NCI-H146 (cell line): ENCODE measurements around the gene NECTIN1.
A peak's percentile ranks its signal among the peaks of the same experiment; 100 is the strongest.

Experiments used
- DNase-seq: peaks from one replicate; lab custom pipeline; 2025; lab: John Stamatoyannopoulos, UW

Gene NECTIN1

DNA sequence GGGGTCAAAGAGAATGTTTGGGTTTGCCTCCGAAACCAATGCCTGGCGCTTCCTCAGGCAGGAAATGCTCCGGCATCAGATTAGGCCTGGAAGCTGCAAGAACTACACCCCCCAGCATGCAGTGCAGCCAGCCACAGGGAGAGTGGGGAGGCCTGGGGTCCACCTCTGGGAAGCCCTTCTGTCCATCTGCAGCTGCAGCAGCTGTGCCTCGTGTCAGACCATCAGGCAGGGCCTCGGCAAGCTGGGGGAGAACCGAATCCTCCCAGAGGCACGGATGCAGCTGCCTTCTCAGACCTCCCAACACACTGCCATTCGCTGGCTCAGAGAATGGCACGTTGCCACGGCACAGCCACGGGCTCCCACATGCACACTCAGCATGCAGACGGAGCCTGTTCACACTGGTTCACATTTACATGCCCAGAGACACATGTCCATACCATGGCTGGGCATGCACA is 57.4 kb downstream of the NECTIN1 start:
- DNase-seq = no peak

DNA sequence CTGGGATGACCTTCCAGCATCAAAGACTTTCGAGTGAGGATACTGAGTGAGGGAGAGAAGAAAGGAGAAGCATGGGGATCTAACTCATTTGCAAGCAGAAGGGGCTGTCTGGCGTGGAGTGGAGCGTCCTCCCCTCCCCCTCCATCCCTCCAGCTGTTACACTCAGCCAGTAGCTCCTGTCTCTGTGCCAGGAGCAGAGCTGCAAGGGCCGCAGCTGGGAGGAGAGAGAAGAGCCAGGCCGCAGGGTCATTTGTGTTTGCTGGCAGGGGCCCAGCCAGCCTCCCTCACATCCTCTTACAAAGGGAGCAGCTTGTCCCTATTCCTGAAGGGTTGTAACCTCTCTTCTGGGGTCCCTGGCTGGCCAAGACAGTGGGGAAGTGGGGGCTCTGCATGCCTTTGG is 57.9 kb downstream of the NECTIN1 start:
- no peak for DNase-seq

DNA sequence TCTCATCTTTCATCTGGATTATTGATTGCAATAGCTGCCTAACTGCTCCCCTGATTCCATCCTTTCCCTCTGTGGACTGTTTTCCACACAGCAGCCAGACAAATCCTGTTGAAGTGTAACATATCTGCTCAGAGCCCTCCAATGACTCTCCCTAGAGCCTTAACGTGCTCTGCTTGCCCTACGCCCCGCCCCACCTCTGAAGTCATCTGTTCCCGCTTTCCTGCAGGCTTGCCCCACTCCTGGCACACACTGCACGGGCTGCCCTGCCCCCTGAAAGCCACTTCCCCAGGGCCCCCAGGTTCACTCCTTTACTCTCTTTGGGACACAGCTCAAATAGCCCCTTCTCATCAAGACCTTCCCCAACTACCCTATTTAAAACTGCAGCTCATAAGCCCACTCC is 59.5 kb downstream of the NECTIN1 start:
- no peak for DNase-seq

DNA sequence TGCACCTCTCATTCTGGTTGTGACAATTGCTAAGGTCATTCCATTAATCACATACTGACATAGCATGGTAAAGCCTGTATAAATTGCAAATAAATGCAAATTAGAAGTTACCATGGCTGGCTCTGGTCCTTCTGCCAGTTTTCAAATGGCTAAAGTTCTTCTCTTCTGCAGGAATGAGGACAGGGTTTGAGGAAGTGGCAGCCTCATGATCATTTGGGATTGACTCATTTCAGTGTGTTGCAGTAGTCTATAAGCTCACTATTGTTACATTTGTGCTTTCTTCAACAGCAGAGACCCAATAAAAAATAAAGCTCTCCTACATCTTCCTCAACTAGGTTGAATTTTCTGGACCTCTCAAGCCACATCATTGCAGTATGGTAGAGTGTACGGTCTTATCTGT is 60.3 kb downstream of the NECTIN1 start:
- no peak for DNase-seq

DNA sequence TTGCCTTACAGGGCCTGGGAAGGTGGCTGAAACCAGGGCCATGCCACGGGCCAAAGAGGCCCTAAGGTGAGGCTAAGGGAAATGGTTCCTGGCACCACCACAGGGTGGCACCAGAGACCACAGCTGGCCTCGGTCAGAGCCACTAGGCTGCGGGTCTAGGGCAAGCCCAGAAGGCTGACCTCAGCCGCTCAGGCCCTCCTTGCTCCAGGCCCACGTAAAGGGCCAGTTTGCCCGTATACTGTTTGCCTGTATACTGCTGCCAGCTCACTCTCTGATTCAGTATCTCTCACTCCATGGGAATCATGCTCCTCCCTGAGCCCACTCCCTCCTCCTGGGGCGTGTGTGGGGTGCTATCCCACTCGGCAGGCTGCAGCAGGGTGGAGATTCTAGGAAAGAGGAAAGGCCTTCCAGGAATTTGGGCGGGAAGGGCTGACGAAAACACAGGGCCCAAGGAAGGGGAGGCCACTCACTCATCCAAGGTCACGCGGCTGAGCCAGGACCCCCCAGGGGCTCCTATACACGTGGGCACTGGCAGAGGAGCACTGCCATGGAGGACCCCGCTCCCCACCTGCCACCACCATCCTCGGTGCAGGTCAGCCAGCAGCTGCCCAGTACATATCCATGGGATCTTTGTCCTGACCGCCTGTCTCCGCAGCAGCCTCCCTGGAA is 62.4 kb downstream of the NECTIN1 start:
- peak; percentile 64 for DNase-seq

DNA sequence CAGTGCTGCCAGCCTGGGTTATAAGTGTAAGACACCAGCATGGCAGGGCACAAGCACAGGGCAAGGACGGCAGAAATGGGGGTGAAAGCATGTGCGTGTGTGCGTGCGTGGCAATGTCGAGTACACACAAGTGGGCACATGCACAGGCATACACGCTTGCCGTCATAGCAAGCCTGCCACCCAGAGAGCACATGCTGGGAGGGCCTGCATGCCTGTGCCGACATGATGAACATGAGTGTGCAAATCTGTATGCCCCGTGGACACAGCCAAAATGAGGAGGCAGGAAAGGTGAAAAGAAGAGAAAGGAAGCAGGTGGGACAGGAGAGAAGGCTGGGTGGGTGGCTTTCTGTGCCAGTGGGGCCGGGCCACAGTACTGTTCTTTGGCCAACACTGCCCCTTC is 62.9 kb downstream of the NECTIN1 start:
- no peak for DNase-seq

DNA sequence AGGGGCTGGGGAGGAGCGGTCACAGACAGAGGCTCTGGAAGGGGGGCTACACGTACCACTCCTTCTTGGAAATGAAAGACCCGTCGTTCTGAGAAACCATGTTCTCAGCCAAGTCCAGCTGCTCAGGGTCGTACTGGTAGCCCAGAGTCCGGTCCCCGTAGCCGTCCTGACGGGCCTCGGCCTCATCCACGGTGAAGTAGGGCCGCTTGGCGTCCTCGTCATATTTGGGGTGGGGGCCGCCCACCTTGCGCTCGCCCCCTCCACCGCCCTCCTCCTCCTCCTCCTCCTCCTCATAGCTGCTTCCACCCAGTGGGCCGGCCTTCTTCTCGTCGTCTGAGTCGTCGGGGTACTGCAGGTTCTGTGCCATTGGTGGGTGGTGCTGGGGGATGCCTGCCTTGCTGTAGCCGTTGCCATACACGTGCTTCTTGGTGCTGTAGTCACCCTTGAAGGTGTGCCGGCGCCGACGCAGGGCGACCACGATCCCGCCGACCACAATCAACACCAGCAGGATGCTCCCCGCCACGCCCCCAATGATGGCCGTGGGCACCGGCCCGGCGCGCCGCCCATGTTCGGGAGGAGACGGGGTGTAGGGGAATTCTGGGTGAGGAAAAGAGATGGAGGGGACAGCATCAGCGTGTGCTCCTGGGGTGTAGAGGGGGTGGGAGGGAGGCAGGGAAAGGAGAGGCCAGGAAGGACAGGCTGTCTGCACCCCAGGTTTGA is 64.1 kb downstream of the NECTIN1 start:
- no peak for DNase-seq

DNA sequence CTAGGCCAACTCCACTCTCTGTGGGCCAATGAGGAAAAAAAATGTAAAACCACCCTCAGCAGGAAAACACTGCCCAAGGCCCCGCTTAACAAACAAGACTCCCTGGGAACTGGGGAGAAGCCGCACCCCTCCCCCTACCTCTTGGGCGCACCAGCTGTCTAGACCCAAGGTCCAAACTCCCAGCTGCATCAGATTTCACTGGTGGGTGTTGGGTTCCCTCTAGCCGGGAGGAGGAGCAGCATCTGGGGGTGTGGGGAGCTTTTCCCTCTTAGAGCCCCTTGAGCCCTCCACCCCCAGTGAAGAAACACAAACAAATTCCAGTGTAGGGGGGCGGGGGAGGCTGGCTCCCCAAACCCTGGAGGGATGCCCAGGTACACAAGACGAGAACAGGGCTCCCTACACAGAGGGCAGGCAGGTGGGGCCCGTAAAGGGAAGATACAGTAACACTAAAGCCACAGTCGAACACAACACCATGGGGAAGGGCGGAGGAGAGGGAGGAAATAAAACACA is 64.9 kb downstream of the NECTIN1 start:
- DNase-seq = peak; percentile 21

DNA sequence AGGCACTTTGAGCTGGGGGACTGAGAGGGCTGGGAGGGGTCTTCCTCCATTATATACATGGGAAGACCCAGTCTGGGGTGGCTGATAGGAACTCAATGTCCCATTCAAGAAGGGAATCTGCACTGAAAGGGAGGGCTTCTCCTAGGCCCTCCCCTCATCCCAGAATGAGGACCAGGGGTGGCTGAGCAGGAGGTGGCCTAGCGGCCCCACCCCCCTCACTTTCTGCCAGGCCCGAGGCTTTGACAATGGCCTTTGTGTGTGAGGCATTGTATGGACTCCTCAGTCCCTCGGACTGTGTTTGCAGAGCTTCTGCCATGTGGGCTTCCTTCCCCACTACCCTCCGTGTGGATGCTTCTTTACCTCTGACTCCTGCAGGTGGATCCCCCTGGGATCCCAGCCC is 65.7 kb downstream of the NECTIN1 start:
- DNase-seq = no peak

DNA sequence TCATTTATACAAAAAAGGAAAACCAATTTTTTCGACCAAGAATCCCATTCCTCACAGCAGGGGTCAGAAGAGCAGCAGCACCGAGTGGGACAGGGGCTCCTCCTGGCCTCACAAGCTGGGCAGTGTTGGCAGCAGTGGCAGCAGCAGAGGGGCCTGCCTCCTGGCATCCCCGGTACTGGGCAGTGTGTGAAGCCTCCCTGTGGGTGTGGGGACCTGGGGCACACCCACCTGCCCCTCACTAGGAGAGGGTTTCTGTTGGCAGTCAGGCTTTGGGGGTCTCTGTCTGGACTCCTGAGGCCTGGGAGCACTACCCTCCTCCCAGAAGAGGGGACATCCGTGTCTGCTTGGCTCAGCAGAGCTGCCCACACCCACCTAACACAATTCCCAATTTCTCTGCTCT is 67.8 kb downstream of the NECTIN1 start:
- DNase-seq = no peak

DNA sequence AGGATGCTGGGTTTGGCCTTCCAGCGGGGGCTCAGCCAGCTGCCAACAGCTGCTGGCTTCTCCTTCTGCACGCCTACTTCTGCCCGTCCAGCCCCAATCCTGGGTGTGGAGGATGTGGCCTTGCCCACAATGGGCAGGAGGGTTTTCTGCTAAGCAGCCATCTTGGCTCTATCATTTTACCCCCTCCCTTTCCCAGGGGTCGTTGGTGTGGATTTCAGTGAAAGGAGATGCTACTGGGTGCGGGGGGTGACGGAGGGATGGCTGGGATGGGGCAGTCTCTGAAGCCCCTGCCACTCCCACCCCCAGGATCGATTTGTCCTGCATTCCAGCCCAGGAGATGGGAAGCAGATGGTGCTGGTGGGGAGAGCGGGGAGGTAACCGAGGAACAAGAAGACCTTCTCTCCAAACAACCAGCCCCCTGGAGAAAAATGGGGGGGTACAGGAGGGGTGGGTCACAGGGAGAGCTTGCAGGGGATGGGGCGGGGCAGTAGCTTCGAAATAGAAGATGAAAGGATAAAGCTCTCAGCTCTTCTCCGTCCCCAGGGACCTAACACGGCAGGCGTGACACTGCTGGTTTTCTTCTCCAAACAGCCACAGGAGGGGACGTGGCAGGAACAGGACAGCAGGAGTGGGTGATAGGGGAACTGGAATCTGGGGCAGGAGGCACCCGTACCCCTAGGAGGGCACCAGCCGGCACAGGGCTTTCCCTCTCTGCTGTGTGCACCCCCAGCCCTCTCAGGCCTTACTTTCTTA is 68.9 kb downstream of the NECTIN1 start:
- DNase-seq = no peak

DNA sequence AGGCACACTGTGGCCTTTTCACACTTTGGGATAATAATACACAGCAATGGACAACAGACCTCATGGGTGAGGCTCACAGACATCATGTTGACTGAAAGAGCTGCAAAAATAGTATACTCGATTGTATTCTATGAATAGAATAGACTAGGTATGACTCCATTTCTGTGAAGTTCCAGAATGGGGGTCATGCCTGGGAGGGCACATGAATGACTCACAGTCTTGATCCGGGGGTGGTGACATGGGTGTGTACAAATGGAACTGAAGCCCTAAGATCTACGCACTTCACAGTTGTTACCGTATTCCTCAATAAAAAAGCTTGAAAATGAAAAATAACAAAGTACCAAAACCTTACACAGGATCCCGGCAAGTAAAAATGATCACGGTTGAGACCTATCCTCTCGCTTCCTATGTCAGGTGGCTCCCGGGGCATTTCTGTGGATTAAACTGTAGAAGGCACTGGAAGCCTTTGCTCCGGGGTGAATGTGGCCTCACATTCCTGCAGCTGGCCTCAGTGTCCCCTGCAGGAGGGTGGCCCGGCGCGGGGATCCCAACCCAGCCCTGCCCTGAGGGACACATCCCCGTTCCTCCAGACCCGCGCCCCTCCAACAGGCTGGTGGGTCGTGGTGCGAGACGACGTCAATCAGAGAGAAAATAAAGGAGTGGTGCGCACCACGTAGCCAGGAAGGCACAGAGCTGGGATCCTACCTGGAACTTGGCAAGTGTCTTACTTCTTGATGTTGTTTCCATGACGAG is 75.9 kb downstream of the NECTIN1 start:
- no peak for DNase-seq

DNA sequence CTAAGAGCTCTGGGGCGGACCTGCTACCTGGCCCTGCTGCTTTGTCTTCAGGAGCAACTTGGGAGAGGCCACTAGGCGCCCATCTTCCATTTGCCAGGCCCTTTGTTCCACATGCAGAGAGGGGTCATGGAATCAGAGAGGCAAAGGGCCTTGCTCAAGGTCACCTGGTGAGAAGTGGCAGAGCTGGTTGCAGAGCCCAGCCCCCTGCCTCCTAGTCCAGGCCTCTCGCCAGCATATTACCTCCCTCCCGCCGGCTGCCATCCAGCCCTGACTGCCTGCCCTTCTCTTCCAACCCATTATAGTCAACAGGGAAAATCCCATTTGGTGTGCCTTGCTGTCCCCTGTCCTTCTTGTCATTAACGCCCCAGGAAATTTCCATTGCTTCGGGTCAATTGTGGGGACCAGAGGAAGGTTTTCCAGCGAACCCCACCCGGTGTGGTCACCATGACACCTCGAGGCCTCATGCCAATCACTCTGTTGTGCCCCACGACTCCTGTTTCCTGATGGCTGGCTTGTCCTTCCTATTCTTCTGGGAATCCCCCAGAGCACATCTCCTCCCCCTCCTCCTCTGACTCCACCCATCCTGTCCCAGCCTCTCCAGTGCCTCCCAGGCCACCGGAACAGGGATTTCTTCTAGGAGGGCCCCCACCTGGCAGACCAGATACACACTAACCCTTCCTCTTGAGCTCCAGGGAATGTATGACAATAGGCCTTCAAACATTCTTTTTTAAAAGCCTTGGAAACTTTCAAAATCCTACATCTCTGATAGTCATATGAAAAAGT is 77.0 kb downstream of the NECTIN1 start:
- DNase-seq = no peak

DNA sequence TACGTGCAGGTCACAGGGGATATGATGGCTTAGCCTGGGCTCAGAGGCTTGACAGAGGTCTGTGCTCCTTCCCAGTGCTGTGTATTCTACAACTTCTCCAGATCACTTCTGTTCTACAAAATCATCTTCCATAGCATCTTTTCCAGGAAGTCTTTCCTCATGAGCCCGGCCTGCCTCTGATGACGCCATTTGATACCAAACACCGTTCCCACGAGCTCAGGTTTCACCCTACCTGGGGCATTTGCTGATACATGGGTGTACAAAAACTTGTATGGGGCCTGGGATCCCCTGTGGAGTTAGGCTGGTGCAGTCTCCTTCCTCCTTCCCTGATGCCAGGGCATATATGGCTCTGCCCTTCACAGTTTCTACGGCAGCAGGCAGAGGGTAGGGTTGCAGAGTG is 78.7 kb downstream of the NECTIN1 start:
- DNase-seq = no peak

DNA sequence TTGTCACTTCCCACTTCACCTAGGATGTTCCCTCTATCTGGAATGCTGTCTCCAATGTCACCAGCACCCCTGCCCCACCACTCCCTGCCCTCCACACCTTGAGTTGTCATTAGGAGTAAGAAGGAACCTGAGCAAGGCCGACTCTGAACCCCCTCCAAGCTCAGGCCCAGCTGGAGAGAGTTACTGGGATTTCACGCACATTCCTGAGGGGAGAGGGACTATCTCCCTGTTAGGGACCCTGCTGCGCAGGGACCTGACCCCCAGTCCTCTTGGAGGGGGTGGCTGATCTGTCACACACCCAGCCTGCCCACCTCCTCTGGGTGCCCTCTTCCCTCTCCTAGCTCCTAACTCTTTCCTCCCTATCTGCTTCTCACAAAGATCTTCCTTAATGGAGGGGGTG is 81.7 kb downstream of the NECTIN1 start:
- DNase-seq = no peak

DNA sequence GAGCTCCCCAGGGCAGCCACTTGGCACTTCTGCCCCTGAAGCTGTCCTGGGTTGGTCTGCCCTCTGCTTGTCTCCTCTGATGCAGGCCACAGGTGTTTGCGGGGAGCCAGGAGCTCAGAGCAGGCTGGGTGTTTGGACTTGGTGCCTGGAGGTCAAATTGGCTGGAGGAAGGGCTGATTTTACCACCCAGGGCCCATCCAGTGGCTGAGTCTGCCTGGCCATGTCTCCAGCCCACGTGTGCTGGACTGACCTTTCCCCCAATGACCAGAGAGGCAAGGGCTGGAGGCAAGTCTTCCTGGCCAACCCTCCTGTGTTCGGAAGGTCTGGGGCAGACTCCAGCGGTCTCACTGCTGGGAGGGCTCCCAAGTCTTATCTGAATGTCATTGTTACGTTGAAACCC is 84.0 kb downstream of the NECTIN1 start:
- no peak for DNase-seq

DNA sequence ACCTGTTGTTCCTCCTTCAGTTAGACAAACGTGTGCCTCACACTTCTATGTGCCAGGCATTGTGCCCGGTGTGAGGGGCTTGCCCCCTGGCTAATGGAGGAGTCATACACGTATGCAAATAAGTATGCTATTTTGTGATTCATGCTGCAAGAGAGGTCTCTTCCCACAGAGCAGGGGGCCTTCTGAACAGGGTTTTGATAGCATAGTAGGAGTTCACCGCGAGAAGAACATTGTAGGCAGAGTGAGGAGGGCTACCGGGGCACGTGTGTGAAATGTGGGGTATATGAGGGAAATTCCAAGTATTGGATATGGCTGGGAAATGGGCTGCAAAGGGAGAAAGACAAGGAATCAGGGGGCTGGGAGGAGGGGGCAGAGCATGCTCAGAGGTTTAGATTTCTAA is 84.5 kb downstream of the NECTIN1 start:
- no peak for DNase-seq

DNA sequence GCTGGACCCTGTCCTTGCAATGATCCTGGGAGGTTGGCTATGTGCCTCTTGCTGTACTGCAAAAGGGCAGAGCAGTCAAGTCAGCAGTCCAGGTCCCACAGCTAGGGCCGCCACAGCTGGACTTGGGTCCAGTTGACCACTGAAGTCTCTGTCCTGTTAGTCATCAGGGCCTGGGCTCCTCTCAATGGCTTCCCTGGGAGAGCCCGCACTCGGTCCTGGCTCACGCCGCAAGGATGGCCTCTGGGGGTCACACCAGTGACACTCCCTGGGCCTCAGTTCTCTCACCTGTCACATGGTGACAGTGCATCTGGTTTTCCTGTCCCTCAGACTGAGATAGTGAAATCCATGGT is 85.1 kb downstream of the NECTIN1 start:
- DNase-seq = no peak

DNA sequence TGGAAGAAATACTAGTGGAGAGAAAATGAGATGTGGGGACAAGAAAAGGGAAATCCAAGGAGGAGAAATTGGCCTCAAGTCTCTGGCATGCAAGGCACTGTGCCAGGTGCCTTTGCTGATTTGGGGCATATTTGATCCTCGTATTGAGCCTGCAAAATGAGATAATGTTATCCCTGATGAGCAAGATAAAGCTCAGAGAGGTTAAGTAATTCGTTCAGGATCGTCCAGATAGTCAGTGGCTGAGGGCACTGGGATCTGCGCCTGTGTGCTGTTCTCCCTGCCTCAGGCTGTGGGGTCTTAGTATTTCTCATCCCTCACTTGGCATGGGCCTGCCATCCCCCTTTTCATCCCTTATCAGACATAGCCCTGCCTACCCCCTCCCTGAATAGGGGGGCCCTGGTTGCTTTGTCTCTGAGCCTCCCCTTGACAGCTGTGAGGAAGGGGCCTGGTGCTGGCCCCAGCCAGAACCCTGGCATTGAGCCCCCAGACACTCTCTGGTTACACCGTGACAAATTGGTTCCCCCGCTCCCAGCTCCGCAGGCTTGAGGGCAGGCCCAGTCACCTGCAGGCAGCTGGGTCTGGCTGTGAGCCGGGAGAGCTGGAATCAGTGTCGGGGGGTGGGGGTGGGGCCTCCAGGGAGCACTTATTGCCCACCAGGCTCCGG is 85.7 kb downstream of the NECTIN1 start:
- no peak for DNase-seq

DNA sequence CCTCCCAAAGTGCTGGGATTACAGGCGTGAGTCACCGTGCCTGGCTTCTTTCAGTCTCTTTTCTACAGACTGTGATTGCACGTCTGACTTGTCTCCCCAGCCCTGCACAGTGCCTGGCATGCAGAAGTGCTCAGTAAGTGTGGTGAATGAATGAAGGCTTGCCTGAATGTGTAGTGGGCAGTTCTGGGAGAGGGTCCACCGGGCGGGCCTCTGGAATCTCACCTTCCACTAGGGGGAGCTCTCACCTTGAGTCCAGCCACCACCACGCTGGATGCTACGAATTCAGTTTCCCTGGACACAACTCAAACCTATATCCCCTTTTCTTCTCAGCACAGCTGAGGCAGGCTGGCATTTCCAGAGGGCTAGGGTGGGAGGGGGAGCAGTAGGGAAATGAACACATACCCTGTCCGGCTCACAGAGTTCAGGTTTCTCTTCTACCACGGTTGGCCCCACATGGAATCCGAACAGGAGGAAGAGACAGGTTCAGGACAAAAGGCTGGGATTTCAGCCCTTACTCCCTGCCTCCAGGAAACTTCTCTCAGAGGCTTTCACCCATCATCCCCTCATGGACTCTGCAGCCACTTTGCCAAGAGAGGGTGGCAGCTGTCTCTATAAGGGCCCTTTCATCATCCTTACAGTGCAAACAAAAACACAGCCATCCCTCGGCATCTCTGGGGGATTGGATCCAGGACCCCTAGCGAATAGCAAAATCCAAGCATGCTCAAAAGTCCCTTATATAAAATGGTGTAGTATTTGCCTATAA is 86.8 kb downstream of the NECTIN1 start:
- DNase-seq = peak; percentile 42
